ENCODE results near the gene ADISSP. TPM values are rescaled to one million over a fixed set of nuclear protein-coding genes. Genes with fewer than 3 reads are reported as not detected.

The ADISSP gene
- total RNA-seq, 1 experiment from 2014 or later: 80.3 TPM

DNA sequence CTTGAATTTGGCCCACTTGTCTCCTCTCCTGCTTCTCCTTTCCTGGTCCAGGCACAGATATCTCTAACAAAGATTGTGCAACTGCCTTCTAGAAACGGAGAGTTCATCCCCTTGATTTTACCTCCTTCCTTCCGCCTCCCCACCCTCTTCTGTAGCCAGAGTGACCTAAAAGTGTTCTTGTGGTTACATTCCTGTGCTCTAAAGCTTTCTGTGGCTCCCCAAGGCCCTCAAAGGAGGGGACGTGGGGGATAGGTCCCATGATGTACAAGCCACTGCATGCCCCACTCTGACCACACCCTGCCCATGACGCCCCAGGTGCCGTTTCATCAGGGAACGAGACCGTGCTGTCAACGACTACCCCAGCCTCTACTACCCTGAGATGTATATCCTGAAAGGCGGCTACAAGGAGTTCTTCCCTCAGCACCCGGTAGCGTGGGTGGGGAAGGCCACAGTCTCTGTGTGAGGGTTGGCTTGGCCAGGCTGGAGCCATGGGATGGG lies 36.8 kb upstream of the ADISSP start:
- H3K27ac ChIP-seq (ENCODE audit: low read depth, low read length, poor library complexity, severe bottlenecking): peak overlapping the region; percentile 54
- H3K27me3 ChIP-seq (replicated peaks; ENCODE audit: insufficient read depth, low read depth, low read length, poor library complexity): no peaks in the 10 kb centered on the region
- BruUV-seq (replicated peaks): no TSS peak
- H3K4me1 ChIP-seq (ENCODE audit: insufficient read depth, low read length, poor library complexity, severe bottlenecking): peaks cover 23% of the 10 kb centered on the region
- CTCF ChIA-PET: no interaction called here
- intact Hi-C loops (cut with micrococcal nuclease; ENCODE audit: unreplicated experiment): no loop called here
- no peak for DNase-seq (ENCODE audit: low spot score)
- POLR2A ChIA-PET (ENCODE audit: low non-redundant PET): no interaction called here
- TF ChIP-seq, protein P1, sequence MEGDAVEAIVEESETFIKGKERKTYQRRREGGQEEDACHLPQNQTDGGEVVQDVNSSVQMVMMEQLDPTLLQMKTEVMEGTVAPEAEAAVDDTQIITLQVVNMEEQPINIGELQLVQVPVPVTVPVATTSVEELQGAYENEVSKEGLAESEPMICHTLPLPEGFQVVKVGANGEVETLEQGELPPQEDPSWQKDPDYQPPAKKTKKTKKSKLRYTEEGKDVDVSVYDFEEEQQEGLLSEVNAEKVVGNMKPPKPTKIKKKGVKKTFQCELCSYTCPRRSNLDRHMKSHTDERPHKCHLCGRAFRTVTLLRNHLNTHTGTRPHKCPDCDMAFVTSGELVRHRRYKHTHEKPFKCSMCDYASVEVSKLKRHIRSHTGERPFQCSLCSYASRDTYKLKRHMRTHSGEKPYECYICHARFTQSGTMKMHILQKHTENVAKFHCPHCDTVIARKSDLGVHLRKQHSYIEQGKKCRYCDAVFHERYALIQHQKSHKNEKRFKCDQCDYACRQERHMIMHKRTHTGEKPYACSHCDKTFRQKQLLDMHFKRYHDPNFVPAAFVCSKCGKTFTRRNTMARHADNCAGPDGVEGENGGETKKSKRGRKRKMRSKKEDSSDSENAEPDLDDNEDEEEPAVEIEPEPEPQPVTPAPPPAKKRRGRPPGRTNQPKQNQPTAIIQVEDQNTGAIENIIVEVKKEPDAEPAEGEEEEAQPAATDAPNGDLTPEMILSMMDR (conservative IDR thresholded peaks at IDR 0.05; ENCODE audit: low read depth, low read length): no peak
- TF ChIP-seq EZH2 (IDR thresholded peaks at IDR 0.05; ENCODE audit: borderline replicate concordance, low read depth, low read length, poor library complexity, severe bottlenecking): no peak
- peaks cover 74% of the 10 kb centered on the region for H3K36me3 ChIP-seq (ENCODE audit: insufficient read depth, low read length, poor library complexity, severe bottlenecking)
- no peaks in the 10 kb centered on the region for H3K9me3 ChIP-seq (ENCODE audit: low read depth, low read length, poor library complexity, severe bottlenecking)
- no peak overlapping the region for H3K4me3 ChIP-seq (ENCODE audit: low read depth, low read length, poor library complexity, severe bottlenecking)

DNA sequence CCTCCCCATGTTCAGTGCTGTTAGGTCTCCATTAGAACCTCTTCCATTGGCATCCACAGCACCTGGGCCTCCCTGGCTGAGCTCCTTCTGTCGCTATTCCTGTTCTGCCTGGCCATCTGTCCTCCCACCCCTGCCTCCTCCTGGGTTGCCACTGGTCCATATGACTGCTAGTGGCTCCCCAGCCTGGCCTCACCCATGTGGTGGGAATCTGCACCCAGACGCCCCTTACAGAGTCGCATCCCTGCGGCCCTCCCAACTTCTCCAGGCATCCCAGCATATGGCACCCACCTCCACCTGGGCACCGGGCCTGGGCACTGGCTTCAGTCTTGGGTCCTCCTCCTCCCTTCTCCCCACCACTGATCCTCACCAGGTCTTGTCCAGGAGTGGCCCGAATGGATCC lies 36.3 kb upstream of the ADISSP start:
- intact Hi-C loops (cut with micrococcal nuclease; ENCODE audit: unreplicated experiment): no loop called here

DNA sequence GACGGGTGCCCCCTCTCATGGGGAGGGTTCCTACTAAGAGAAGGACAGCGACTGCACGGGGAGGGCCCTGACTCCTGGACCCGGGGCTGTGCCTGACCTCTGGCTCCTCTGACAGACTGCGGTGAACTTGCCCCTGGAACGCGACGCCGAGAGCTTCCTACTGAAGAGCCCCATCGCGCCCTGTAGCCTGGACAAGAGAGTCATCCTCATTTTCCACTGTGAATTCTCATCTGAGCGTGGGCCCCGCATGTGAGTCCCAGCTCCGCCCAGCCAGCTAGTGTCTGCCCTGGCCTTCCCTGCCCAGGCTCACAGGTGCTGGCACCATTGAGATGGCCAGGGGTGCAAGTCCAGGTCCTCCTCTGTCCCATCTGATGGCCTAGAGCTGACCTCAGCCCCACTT lies 35.7 kb upstream of the ADISSP start:
- no peak for TF ChIP-seq EZH2 (IDR thresholded peaks at IDR 0.05; ENCODE audit: borderline replicate concordance, low read depth, low read length, poor library complexity, severe bottlenecking)
- TF ChIP-seq, protein P1 (conservative IDR thresholded peaks at IDR 0.05; ENCODE audit: low read depth, low read length): no peak
- CTCF ChIA-PET: no interaction called here
- H3K27me3 ChIP-seq (replicated peaks; ENCODE audit: insufficient read depth, low read depth, low read length, poor library complexity): no peaks in the 10 kb centered on the region
- no peak for DNase-seq (ENCODE audit: low spot score)
- H3K9me3 ChIP-seq (ENCODE audit: low read depth, low read length, poor library complexity, severe bottlenecking): no peaks in the 10 kb centered on the region
- no TSS peak for BruUV-seq (replicated peaks)
- H3K4me1 ChIP-seq (ENCODE audit: insufficient read depth, low read length, poor library complexity, severe bottlenecking): peaks cover 32% of the 10 kb centered on the region
- intact Hi-C loops (cut with micrococcal nuclease; ENCODE audit: unreplicated experiment): no loop called here
- peaks cover 84% of the 10 kb centered on the region for H3K36me3 ChIP-seq (ENCODE audit: insufficient read depth, low read length, poor library complexity, severe bottlenecking)
- no peak overlapping the region for H3K27ac ChIP-seq (ENCODE audit: low read depth, low read length, poor library complexity, severe bottlenecking)
- H3K4me3 ChIP-seq (ENCODE audit: low read depth, low read length, poor library complexity, severe bottlenecking): no peak overlapping the region
- POLR2A ChIA-PET (ENCODE audit: low non-redundant PET): no interaction called here

More for the DNA sequence above, 36.3 kb upstream of the ADISSP start:
- H3K36me3 ChIP-seq (ENCODE audit: insufficient read depth, low read length, poor library complexity, severe bottlenecking): peaks cover 78% of the 10 kb centered on the region
- no peak overlapping the region for H3K4me3 ChIP-seq (ENCODE audit: low read depth, low read length, poor library complexity, severe bottlenecking)
- no TSS peak for BruUV-seq (replicated peaks)
- no peak for DNase-seq (ENCODE audit: low spot score)
- H3K9me3 ChIP-seq (ENCODE audit: low read depth, low read length, poor library complexity, severe bottlenecking): no peaks in the 10 kb centered on the region
- peaks cover 28% of the 10 kb centered on the region for H3K4me1 ChIP-seq (ENCODE audit: insufficient read depth, low read length, poor library complexity, severe bottlenecking)
- ChIA-PET CTCF (no interaction called here), POLR2A (ENCODE audit: low non-redundant PET) (no interaction called here)
- H3K27ac ChIP-seq (ENCODE audit: low read depth, low read length, poor library complexity, severe bottlenecking): peak overlapping the region; percentile 54
- H3K27me3 ChIP-seq (replicated peaks; ENCODE audit: insufficient read depth, low read depth, low read length, poor library complexity): no peaks in the 10 kb centered on the region
- no peak for TF ChIP-seq EZH2 (IDR thresholded peaks at IDR 0.05; ENCODE audit: borderline replicate concordance, low read depth, low read length, poor library complexity, severe bottlenecking)
- TF ChIP-seq, protein P1 (conservative IDR thresholded peaks at IDR 0.05; ENCODE audit: low read depth, low read length): no peak
